NCI-H1436 (cell line): ENCODE data around the gene GNA15.

Source experiments
- DNase-seq: peaks from one replicate; lab custom pipeline; 2025; lab: John Stamatoyannopoulos, UW

GNA15 gene

DNA sequence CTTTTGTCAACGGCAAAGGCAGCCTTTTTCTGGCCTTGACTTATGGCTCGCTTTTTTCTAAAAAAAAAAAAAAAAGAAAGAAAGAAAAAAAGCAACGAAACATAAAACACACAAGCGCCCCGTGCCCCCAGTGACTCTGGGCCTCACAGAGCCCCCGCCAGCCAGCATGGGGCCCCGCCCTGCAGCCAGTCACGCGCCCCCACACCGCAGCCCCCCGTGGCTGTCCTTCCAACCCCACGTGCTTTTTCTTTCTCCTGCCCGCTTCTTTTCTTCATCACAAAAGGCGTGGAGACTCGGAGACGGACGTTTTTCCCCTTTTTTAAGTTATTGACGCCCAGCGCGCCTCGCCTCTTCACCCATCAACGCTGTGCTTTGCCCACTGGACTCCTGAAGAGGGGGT is 14.4 kb upstream of the GNA15 start:
- no peak for DNase-seq

DNA sequence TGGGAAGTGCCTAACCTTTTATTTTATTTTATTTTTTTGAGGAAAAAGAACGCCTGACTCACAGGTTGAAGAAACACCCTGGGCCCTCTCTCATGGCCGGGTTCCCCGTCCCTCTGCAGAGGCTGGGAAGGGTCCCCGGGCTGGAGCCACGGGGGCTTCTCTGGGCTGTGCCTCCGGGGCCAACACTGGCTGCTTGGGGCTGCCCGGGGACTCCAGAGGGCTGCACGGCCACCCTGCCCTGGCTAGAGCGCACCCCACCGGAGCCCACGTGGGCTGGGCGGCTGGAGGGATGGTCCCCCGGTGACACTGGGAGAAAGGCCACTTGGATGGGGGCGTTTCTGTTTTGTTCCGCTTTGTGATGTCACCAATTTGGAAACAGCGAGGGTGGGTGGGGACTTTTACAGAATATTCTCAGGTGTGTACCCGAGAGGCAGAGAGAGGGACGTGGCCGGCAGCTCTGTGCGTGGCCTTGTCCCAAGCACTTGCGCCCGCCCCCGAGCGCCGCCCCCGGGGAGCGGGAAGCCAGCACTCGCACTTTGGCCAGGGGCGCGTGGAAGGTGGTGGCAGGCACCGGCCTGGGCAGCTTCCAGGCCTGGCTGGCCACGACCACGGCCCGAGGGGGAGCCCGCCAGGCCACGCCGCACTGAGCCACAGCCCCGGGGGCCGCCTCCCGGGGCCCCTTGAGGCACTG is 13.9 kb upstream of the GNA15 start:
- no peak for DNase-seq

DNA sequence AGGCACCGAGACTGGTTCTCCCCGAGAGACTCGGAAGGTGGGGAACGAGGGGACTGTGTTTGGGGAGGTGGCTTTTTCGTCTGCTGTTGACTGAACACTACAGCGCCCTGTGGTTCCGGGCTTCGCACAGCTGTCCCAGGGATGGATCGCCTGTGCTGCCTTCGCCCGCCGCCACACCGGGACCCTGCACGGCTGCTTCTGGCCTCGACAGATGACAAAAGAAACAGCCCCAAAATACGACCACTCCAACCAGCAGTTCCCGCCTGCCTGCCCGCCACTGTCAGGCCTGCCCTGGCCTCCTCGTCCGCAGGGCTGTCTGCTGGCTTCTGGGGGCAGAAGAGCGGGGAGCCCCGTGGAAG is 13.3 kb upstream of the GNA15 start:
- DNase-seq, result no peak

DNA sequence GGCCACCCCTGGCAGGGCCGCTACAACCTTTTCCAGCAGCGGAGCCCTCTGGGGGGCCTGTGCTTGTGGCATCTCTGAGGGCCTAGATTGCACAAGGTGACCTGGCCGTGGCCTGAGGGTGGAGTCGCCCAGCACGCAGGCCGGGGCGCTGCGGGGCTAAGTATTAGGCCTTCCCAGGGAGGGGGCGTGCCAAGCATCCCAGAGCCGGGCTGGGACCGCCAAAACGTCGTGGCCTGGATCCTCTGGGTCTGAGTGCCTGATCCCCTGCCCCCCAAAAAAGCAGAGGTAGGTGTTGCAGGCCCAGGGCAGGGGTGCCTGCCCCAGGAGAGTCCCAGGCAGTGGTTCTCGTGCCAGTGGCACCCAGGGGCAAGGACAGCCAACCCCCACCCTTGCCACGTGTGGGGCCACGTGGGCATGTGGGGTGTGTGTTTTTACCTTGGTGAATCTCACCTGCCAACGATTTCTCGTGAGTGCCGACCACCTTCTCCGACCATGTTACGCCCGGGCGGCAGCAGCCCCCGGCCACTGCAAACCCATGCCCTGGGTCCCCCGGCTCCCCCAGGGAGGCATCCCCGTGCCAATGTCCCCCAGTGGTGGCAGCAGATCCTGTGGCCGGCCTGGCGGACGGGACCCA is 12.6 kb upstream of the GNA15 start:
- no peak for DNase-seq

DNA sequence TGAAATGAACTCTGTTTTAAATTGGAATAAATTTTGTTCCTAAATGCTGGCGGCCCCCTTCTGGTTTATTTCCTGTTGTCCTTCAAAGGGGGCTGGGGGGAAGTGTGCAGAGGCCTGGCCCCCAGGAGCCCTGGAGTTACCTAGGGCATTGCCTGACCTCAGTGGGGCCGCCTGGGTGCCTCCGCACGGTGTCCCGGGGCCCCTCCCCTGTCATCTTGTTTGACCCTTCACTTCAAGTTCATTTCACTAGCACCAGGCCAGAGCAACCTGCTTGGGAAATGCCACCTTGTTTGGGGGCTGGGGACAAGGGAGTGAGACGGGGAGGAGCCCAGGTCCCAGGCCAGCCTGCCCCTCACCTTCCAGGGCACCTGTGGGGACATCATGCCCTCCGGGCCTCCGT is 11.9 kb upstream of the GNA15 start:
- no peak for DNase-seq

DNA sequence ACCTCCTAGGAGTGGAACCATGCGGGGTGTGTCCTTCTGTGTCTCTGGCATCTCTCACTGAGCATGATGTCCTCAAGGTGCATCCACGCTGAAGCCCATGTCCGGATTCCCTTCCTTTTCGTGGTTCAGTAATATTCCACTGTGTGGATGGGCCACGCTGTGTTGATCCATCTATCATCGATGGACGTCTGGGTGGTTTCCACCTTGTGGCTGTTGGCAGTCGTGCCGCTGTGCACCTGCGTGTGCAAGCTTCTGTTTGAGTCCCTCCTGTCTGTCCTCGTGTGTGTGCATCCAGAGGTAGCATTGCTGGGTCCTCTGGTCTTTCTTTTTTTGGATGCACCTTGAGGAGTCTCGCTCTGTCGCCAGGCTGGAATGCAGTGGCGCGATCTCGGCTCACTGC is 11.2 kb upstream of the GNA15 start:
- DNase-seq, result no peak

DNA sequence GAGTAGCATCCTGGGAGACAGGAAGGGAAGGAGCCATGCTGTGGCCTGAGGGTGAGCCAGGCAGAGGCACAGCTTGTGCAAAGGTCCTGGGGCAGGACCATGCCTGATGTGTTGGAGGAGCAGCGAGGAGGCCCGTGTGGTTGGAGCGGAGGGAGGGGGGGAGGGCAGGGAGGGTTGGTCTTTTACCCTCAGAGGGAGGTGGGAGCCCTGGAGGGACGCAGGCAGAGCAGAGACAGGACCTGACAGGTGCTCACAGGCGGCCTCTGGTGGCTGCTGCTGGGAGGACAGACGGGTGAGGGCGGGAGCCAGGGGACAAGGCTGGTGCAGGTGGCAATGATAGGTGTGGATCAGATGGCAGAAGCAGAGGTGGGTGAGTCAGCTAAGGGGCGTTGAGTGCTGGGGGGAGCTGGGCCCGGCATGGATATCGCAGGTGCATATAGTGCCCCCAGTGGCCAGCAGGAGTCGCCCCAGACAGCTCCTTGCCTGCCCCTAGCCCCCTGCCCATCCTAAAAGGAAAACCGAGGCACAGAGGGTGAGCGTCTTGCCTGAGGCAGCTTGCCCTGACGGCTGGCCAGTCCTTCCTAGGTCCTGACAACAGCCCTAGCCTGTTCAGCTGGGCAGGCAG is 9.8 kb upstream of the GNA15 start:
- DNase-seq, result peak; percentile 70

DNA sequence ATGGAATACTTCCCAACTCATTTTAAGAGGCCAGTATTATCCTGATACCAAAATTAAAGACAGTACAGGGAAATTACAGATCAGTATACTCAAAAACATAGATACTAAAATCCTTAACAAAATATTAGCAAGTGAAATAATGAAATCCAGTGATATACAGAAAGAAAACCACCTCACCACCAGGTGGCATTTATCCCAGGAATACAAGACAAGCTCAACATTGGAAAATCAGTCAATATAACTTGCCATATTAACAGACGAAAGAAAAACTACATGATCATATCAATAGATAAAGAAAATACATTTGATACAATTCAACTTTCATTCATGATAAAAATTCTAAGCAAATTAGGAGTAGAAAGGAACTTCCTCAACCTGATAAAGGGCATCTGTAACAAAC is 6.7 kb upstream of the GNA15 start:
- DNase-seq, result no peak

DNA sequence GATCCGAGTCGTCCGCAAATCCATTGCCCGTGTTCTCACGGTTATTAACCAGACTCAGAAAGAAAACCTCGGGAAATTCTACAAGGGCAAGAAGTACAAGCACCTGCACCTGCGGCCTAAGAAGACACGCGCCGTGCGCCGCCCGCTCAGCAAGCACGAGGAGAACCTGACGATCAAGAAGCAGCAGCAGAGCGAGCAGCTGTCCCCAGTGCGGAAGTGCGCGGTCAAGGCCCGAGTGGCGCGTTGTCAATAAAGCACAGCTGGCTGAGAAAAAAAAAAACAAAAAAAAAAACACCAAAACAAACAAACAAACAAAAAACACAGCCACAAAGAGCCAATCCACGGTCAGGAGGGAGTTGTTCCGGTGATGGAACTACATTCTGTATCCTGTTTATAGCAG is 4.7 kb upstream of the GNA15 start:
- no peak for DNase-seq

DNA sequence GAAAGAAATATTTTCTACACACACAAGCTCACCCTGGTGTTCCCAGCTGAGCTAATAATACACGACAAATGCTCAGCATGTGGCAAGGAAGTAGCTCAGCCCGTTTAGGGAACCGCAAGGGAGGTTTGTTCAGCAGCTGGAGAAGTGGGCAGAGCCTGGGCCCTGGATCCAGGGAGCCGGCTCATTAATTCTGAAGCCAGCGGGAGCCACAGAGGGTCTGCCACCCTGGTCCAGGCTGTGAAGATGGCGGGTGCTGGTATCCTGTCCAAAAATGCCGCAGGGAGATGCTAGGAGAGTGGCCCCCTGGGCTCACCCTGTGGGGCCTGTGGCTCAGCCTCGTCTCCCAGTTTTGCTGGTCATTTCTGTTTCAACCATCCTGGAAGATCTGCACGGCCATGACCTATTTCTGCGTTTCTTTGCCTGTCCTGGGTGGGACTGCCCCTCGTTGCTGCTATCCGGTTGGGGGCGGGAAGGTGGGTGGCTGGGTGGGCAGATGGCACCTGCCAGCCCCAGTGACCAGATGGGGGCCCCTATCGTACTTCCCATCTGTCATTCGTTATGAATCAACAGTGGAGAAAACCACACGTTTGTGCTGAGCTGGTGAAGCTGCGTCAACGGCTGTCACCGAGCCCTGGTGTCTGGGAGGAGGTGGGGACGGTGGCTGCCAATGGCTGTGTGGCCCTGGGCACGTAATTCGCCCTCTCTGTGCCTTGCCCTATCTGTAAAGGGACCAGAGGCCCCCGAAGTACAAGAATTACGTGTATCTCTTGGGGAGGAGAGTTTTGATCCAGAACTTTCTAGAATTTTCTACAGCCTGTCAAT is 2.7 kb upstream of the GNA15 start:
- DNase-seq, result no peak

DNA sequence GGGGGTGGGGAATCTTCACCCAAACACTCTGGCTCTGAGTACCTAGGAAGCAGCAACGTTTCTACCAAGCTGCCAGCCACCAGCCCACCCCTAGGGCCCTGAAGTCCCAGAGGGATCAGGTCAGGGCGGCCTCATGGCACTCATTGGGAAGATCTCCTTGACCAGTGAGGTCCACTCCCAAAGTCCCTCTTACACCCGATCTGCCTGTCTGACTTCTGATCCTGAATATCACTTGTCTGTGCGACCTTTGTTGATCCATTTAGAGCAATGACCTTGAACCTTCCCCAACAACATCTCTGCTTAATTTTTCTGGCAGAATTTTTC is 2.1 kb upstream of the GNA15 start:
- DNase-seq, result no peak

DNA sequence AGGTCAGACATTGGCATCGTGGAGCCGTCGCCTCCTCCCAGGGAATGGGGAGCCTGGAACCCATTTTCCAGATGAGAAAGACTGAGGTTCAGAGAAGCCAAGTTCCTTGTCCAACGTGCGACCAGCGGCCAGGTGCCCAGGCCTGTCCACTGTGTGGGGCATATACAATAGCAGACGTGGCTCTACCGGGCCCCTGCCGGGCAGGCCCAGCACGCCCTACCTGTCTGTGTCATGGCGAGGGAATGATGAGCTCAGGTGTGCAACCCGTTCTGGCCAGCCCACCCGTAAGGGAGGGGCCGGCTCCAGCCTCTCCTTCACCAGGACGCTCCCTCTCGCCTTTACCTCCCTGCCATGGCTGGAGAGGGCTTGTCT is 837 bp downstream of the GNA15 start:
- no peak for DNase-seq

DNA sequence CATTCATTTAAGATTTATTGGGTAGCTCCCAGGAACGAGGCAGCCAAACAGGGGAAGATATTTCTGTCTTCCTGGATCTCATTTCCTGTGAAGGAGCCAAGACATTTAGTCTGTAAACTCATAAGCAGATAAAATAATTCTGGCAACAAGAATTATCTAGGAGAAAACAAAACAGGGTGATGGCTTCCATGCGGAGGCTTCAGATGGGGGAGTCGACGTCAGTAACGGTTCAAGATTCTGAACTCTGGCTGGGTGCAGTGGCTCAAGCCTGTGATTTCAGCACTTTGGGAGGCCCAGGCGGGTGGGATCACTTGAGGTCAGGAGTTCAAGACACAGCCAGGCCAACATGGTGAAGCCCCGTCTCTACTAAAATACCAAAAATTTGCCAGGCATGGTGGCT is 1.3 kb downstream of the GNA15 start:
- DNase-seq, result no peak

DNA sequence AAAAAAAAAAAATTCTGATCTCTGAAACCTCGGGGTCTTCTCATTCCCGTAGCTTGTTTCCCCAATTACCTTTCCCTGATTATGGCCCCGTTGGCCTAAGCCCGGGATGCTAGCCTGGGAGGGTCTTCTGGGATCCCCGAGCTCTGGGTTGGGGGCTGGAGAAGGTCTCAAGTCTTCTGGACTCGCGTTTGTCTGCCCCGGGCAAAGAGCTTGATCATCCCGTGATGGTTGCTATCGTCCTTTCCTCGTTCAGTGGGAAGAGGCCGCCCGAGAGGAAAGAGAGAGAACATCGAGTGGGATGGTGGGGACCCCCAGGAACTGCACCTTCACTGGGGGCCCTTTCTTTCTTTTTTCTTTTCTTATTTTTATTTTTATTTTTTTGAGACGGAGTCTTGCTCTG is 2.4 kb downstream of the GNA15 start:
- no peak for DNase-seq

DNA sequence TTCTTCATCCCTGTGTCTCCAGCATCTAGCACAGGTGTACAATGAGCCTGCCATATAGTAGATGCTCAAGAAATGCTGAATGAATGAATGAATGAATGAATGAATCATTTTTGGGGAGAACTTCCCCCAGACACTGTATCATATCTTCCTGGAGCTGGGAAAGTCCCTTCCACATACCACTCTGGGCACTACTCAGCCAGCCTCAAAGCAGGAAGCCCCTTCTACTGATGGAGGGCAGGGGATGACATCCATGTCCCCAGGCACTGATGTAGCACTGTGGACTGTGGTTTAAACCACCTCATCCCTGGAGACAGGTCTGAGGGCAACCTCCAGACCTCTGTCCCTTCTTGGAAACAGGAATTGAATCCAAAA is 4.8 kb downstream of the GNA15 start:
- DNase-seq, result no peak

DNA sequence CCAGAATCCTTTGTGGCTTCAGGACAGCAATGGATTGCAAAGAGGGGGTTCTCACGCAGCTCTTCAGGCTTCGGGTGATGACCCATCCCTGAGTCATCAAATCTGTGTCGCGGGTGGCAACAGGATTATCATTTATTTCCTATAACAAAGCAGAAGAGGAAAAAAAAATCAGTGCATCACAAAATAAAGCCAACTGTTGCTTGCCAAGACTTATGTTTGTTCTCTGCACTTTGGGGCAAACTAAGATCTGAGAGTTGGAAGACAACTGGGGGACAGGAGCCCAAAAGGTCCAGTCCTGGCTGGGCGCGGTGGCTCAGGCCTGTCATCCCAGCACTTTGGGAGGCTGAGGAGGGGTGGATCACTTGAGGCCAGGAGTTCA is 6.4 kb downstream of the GNA15 start:
- DNase-seq, result no peak

DNA sequence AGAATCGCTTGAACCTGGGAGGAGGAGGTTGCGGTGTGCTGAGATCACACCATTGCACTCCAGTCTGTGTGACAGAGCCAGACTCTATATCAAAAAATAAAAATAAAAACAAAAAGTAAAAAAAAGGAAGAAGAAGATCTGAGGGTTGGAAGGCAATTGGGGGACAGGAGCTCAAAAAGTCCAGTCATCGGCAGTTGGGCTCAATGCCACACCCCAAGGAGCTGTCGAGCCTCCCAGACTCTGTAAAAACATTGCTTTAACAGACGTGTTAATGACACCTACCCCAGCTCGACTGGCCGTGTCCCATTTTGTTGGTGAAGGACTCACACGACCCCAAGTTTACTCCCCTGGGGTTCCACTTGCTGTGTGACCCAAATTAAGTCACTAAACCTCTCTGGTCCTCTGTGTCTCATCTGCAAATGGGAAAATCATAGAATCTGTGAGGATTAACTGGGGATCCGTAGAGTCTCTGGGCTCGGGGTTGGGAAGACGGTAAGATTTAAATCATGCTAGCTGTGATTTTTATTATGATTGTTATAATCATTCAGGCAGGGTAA is 7.0 kb downstream of the GNA15 start:
- DNase-seq, result no peak

DNA sequence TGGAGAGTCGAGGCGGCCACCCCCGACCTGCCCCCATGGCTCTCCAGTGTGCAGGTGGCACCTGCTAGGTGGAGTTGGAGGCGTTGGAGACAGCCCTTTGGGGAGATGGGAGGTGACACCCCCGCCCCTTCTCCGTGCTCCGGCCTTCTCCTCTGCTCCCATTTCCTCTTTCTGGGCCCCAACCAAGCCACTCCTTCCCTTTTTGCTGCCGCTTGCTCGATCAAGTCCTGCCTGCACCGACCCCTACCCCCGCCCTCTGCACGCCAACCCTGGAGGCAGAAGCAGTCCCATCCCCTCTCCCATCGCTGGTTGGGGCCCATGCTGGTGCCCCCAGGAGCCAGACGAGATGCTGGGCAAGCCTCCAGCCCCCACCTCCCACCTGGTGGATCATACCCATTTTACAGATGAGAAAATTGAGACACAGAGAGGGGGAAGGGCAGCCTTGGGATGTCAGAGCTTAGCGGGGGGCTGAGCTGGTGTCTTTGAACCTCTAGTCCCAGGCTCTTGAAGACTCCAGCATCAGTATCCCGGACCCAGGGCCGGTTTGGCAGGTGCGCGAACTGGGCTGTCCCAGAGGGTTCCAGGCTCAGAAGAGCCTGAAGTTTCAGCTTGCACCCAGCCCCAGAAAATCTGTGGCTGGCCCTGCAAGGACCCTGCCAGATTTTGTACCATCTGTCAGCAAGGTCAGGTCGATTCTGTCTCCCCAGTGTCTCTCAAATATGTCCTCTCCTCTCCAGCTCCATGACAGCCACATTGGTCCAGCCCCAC is 10.3 kb downstream of the GNA15 start:
- DNase-seq, result no peak

DNA sequence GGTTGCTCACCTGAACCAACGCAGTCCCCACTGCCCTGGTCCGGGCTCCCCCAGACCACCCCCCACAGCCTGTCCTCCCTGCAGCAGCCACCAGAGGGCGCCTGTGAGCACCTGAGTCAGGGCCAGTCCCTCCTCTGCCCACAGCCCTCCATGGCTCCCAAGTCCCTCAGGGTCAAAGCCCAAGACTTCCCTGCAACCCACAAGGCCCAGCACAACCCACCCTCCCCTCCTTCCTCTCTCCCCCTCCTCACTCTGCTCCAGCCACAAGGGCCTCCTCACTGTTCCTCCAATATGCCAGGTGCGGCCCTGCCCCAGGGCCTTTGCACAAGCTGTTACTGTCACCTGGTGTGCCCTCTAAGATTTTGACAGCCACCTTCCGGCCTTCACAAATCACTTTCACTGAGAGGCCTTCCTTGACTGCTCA is 10.9 kb downstream of the GNA15 start:
- DNase-seq, result no peak

DNA sequence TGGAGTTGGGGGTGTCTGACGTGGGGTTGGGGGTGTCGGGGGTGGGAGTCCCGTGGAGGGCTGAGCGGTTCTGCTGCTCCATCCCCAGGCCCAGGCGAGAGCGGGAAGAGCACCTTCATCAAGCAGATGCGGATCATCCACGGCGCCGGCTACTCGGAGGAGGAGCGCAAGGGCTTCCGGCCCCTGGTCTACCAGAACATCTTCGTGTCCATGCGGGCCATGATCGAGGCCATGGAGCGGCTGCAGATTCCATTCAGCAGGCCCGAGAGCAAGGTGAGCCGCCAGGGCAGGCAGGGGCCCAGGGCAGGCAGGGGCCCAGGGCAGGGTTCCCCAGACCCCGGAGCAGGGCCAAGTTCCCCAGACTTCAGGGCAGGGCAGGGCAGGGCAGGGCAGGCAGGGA is 12.7 kb downstream of the GNA15 start:
- DNase-seq, result no peak

DNA sequence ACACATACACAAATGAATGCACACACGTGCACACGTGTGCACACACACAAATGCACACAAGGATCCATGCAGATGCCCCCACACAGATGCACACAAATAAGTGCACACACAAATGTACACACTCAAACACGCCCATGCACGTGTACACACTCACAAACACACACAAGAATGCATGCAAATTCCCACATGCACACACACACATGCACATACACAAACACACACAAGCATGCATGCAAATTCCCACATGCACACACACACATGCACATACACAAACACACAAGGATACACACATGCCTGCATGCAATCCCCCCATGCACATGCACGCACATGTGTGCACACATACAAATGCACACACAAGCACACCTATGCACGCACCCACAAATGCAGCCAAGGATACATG is 13.3 kb downstream of the GNA15 start:
- DNase-seq, result no peak
